GM18507 (cell line): ENCODE measurements around the gene MAP3K6.

Experiments
- DNase-seq: peaks from one replicate; pipeline ENCODE4 v3.0.0; 2011; ENCODE audit warnings: low read depth; ENCODE audit not compliant: insufficient read length; ENCODE audit errors: extremely low spot score
- FAIRE-seq: peaks from 2 replicates; lab custom pipeline; 2011; peaks lifted over from hg19 to GRCh38; lab: Jason Lieb, UNC

The MAP3K6 gene

GRCh38 chr1:27359822-27360158, 7.0 kb downstream of the MAP3K6 start:
- DNase-seq (no peak), FAIRE-seq (no peak)

GRCh38 chr1:27358928-27359313, 7.8 kb downstream of the MAP3K6 start:
- DNase-seq (no peak), FAIRE-seq (no peak)

GRCh38 chr1:27358038-27358927, 8.5 kb downstream of the MAP3K6 start:
- DNase-seq = no peak

GRCh38 chr1:27357281-27358037, 9.3 kb downstream of the MAP3K6 start:
- DNase-seq (peak; percentile 83), FAIRE-seq (peak; percentile 85)

More at GRCh38 chr1:27358038-27358927, 8.5 kb downstream of the MAP3K6 start:
- FAIRE-seq = no peak

GRCh38 chr1:27356619-27357280, 10.0 kb downstream of the MAP3K6 start:
- FAIRE-seq = no peak

GRCh38 chr1:27356277-27356618, 10.5 kb downstream of the MAP3K6 start:
- DNase-seq (no peak), FAIRE-seq (no peak)

More at GRCh38 chr1:27356619-27357280, 10.0 kb downstream of the MAP3K6 start:
- DNase-seq = no peak

- FAIRE-seq (no peak), DNase-seq (no peak)
Observed at GRCh38 chr1:27355683-27356082, 11.1 kb downstream of the MAP3K6 start.

- FAIRE-seq (no peak), DNase-seq (no peak)
Observed at GRCh38 chr1:27353629-27354028, 13.1 kb downstream of the MAP3K6 start.

- DNase-seq (no peak), FAIRE-seq (no peak)
Observed at GRCh38 chr1:27353166-27353565, 13.6 kb downstream of the MAP3K6 start.

- DNase-seq (no peak), FAIRE-seq (no peak)
Observed at GRCh38 chr1:27351541-27352107, 15.1 kb downstream of the MAP3K6 start.

GRCh38 chr1:27350663-27351540, 15.9 kb downstream of the MAP3K6 start:
- DNase-seq (no peak), FAIRE-seq (no peak)

- FAIRE-seq (no peak), DNase-seq (no peak)
Observed at GRCh38 chr1:27349784-27350662, 16.7 kb downstream of the MAP3K6 start.

GRCh38 chr1:27348861-27349783, 17.6 kb downstream of the MAP3K6 start:
- no peak for DNase-seq
- FAIRE-seq = no peak

- FAIRE-seq (no peak), DNase-seq (no peak)
Observed at GRCh38 chr1:27346991-27347624, 19.7 kb downstream of the MAP3K6 start.

GRCh38 chr1:27346357-27346756, 20.4 kb downstream of the MAP3K6 start:
- DNase-seq = no peak
- FAIRE-seq = no peak

- no peak for DNase-seq
- no peak for FAIRE-seq
Observed at GRCh38 chr1:27345272-27345671, 21.5 kb downstream of the MAP3K6 start.

GRCh38 chr1:27343639-27344025, 23.1 kb downstream of the MAP3K6 start:
- DNase-seq (no peak), FAIRE-seq (peak; percentile 70)
